GM18499 (cell line): ENCODE data around the gene LILRB3.
"Not testable (repeated sequence)": the region's sequence is repeated elsewhere in the genome, so short reads cannot be mapped to it uniquely, and the experiment has no call there.

Experiments used
- ATAC-seq: cut with Tn5 transposase; IDR thresholded peaks from one replicate; pipeline ENCODE4 v1.9.1; 2021; ENCODE audit warnings: moderate number of reproducible peaks; ENCODE audit not compliant: insufficient read depth, unreplicated experiment

Gene LILRB3

GRCh38 chr19:54243809-54244208 is 21.0 kb upstream of the LILRB3 start:
- not testable (repeated sequence) for ATAC-seq

- not testable (repeated sequence) for ATAC-seq
These were observed 19.8 kb upstream of the LILRB3 start, which contains the start of gene LILRA6 for GRCh38 chr19:54242646-54243045. TSS of gene LILRA6 (minus strand) at chr19:54242790.

- ATAC-seq: not testable (repeated sequence)
These were observed 19.4 kb upstream of the LILRB3 start for GRCh38 chr19:54242234-54242633.

- ATAC-seq: not testable (repeated sequence)
These were observed 17.8 kb upstream of the LILRB3 start for GRCh38 chr19:54240372-54241336.

GRCh38 chr19:54239491-54240371 is 16.9 kb upstream of the LILRB3 start:
- not testable (repeated sequence) for ATAC-seq

GRCh38 chr19:54233941-54234340 is 11.1 kb upstream of the LILRB3 start:
- no peak for ATAC-seq

- ATAC-seq: no peak
These were observed 8.5 kb upstream of the LILRB3 start for GRCh38 chr19:54231077-54231931.

- no peak for ATAC-seq
These were observed 7.2 kb upstream of the LILRB3 start for GRCh38 chr19:54230031-54230430.

- ATAC-seq: no peak
These were observed 6.3 kb upstream of the LILRB3 start for GRCh38 chr19:54229146-54229545.

GRCh38 chr19:54224619-54225018 is 1.8 kb upstream of the LILRB3 start:
- not testable (repeated sequence) for ATAC-seq

GRCh38 chr19:54223937-54224281 is 1.1 kb upstream of the LILRB3 start:
- not testable (repeated sequence) for ATAC-seq

GRCh38 chr19:54223277-54223936 is 600 bp upstream of the LILRB3 start:
- not testable (repeated sequence) for ATAC-seq

- ATAC-seq: not testable (repeated sequence)
These were observed 860 bp downstream of the LILRB3 start for GRCh38 chr19:54221947-54222346.

GRCh38 chr19:54219702-54220101 is 3.1 kb downstream of the LILRB3 start:
- not testable (repeated sequence) for ATAC-seq

GRCh38 chr19:54218960-54219661 is 3.7 kb downstream of the LILRB3 start:
- ATAC-seq: no peak

GRCh38 chr19:54218259-54218658 is 4.5 kb downstream of the LILRB3 start:
- no peak for ATAC-seq

GRCh38 chr19:54217517-54218247 is 5.1 kb downstream of the LILRB3 start:
- ATAC-seq: not testable (repeated sequence)

- ATAC-seq: no peak
These were observed 5.9 kb downstream of the LILRB3 start for GRCh38 chr19:54216869-54217268.
